Measurements from ENCODE around the gene ELFN1. TPM values are rescaled to one million over a fixed set of nuclear protein-coding genes. Genes with fewer than 3 reads are reported as not detected.

The ELFN1 gene
- total RNA-seq, 1 donor from 2014 or later = 2.2 TPM

GRCh38 chr7:1706721-1707613 lies 36.9 kb downstream of the ELFN1 start:
- Histone ChIP-seq H3K9me3 (peaks cover 7% of the 10 kb centered on the region), H3K27ac (no peak overlapping the region), H3K4me1 (no peaks in the 10 kb centered on the region), H3K36me3 (no peaks in the 10 kb centered on the region), H3K27me3 (no peaks in the 10 kb centered on the region), H3K4me3 (no peak overlapping the region)
- DNase-seq (ENCODE audit: extremely low spot score in 2 of 2) = no peak
- TF ChIP-seq POLR2A (IDR thresholded peaks at IDR 0.05) (no peak), CTCF (IDR thresholded peaks at IDR 0.05) (no peak), POLR2AphosphoS5 (IDR thresholded peaks at IDR 0.05; ENCODE audit: insufficient read depth in 1 of 2, low read depth in 1 of 2) (no peak)
- intact Hi-C loops (cut with DNase I) = no loop called here

- Histone ChIP-seq H3K27me3 (no peaks in the 10 kb centered on the region), H3K4me1 (no peaks in the 10 kb centered on the region), H3K4me3 (no peak overlapping the region), H3K36me3 (no peaks in the 10 kb centered on the region), H3K9me3 (peaks cover 7% of the 10 kb centered on the region), H3K27ac (no peak overlapping the region)
- DNase-seq (ENCODE audit: extremely low spot score in 2 of 2) = no peak
- intact Hi-C loops (cut with DNase I) = no loop called here
- no peak for TF ChIP-seq POLR2AphosphoS5 (IDR thresholded peaks at IDR 0.05; ENCODE audit: insufficient read depth in 1 of 2, low read depth in 1 of 2)
- no peak for TF ChIP-seq POLR2A (IDR thresholded peaks at IDR 0.05)
- TF ChIP-seq CTCF (IDR thresholded peaks at IDR 0.05) = no peak
Measured at GRCh38 chr7:1707756-1708595, 37.9 kb downstream of the ELFN1 start.

GRCh38 chr7:1708596-1709251 lies 38.6 kb downstream of the ELFN1 start:
- H3K36me3 ChIP-seq = no peaks in the 10 kb centered on the region
- TF ChIP-seq POLR2AphosphoS5 (IDR thresholded peaks at IDR 0.05; ENCODE audit: insufficient read depth in 1 of 2, low read depth in 1 of 2) (no peak), POLR2A (IDR thresholded peaks at IDR 0.05) (no peak), CTCF (IDR thresholded peaks at IDR 0.05) (no peak)
- no peak overlapping the region for H3K4me3 ChIP-seq
- intact Hi-C loops (cut with DNase I) = loop anchor here (1.0 kb wide), 1 partner anchor 67 kb away; no protein-coding TSS in a partner anchor
- H3K27me3 ChIP-seq = no peaks in the 10 kb centered on the region
- H3K27ac ChIP-seq = no peak overlapping the region
- no peaks in the 10 kb centered on the region for H3K4me1 ChIP-seq
- no peak for DNase-seq (ENCODE audit: extremely low spot score in 2 of 2)
- peaks cover 7% of the 10 kb centered on the region for H3K9me3 ChIP-seq

GRCh38 chr7:1709281-1709680 lies 39.2 kb downstream of the ELFN1 start:
- DNase-seq (ENCODE audit: extremely low spot score in 2 of 2) = no peak
- intact Hi-C loops (cut with DNase I) = loop anchor here (1.0 kb wide), 1 partner anchor 68 kb away; no protein-coding TSS in a partner anchor
- Histone ChIP-seq H3K27me3 (no peaks in the 10 kb centered on the region), H3K27ac (no peak overlapping the region), H3K9me3 (peaks cover 7% of the 10 kb centered on the region), H3K4me3 (no peak overlapping the region), H3K4me1 (no peaks in the 10 kb centered on the region), H3K36me3 (no peaks in the 10 kb centered on the region)
- no peak for TF ChIP-seq POLR2AphosphoS5 (IDR thresholded peaks at IDR 0.05; ENCODE audit: insufficient read depth in 1 of 2, low read depth in 1 of 2)
- TF ChIP-seq CTCF (IDR thresholded peaks at IDR 0.05) = no peak
- no peak for TF ChIP-seq POLR2A (IDR thresholded peaks at IDR 0.05)
